Cerebellar nuclear complex (tissue), 1 donor: ENCODE data around the gene ATG9B.
"Not testable (repeated sequence)": the region's sequence is repeated elsewhere in the genome, so short reads cannot be mapped to it uniquely, and the experiment has no call there.

ENCODE experiments used
- DNase-seq, 2 experiments: peaks; one replicate each; lab custom pipeline; 2025; lab: John Stamatoyannopoulos, UW

The ATG9B gene

GRCh38 chr7:151057989-151058780 lies 33.9 kb upstream of the ATG9B start:
- peak; percentile 95 to 99 for DNase-seq

- no peak for DNase-seq
Observed at GRCh38 chr7:151057506-151057988, 33.3 kb upstream of the ATG9B start, which contains the start of gene CDK5. Gene CDK5 (minus strand): TSS chr7:151057897. CDS start chr7:151057848, 49 bp downstream.

GRCh38 chr7:151056666-151057505 lies 32.6 kb upstream of the ATG9B start:
- DNase-seq: no peak

GRCh38 chr7:151056283-151056665 lies 32.0 kb upstream of the ATG9B start:
- DNase-seq: no peak

- no peak for DNase-seq
Observed at GRCh38 chr7:151053751-151054150, 29.5 kb upstream of the ATG9B start.

- no peak for DNase-seq
Observed at GRCh38 chr7:151053096-151053495, 28.8 kb upstream of the ATG9B start.

- DNase-seq: no peak
Observed at GRCh38 chr7:151051108-151051507, 26.8 kb upstream of the ATG9B start.

GRCh38 chr7:151048911-151049463 lies 24.7 kb upstream of the ATG9B start:
- no peak for DNase-seq

GRCh38 chr7:151047976-151048815 lies 23.9 kb upstream of the ATG9B start, which contains the start of gene ASIC3:
Gene ASIC3 (plus strand): TSS chr7:151048531. CDS start chr7:151048886, 355 bp downstream.
- no peak for DNase-seq

- no peak for DNase-seq
Observed at GRCh38 chr7:151046603-151047573, 22.6 kb upstream of the ATG9B start.

GRCh38 chr7:151045967-151046366 lies 21.7 kb upstream of the ATG9B start:
- no peak for DNase-seq

GRCh38 chr7:151045262-151045661 lies 21.0 kb upstream of the ATG9B start:
- DNase-seq: no peak

GRCh38 chr7:151043959-151044358 lies 19.7 kb upstream of the ATG9B start:
- no peak for DNase-seq

GRCh38 chr7:151043449-151043848 lies 19.2 kb upstream of the ATG9B start:
- not testable (repeated sequence) for DNase-seq

GRCh38 chr7:151040616-151041375 lies 16.5 kb upstream of the ATG9B start:
- no peak for DNase-seq

- no peak for DNase-seq
Observed at GRCh38 chr7:151039850-151040548, 15.7 kb upstream of the ATG9B start.

GRCh38 chr7:151038951-151039849 lies 14.9 kb upstream of the ATG9B start:
- DNase-seq: no peak

- DNase-seq: no peak
Observed at GRCh38 chr7:151035902-151036301, 11.6 kb upstream of the ATG9B start.
